ENCODE measurements around the gene AVPR2. TPM values are rescaled to one million over a fixed set of nuclear protein-coding genes. Genes with fewer than 3 reads are reported as not detected.

The AVPR2 gene
- total RNA-seq, 1 donor from 2014 or later = not detected

DNA sequence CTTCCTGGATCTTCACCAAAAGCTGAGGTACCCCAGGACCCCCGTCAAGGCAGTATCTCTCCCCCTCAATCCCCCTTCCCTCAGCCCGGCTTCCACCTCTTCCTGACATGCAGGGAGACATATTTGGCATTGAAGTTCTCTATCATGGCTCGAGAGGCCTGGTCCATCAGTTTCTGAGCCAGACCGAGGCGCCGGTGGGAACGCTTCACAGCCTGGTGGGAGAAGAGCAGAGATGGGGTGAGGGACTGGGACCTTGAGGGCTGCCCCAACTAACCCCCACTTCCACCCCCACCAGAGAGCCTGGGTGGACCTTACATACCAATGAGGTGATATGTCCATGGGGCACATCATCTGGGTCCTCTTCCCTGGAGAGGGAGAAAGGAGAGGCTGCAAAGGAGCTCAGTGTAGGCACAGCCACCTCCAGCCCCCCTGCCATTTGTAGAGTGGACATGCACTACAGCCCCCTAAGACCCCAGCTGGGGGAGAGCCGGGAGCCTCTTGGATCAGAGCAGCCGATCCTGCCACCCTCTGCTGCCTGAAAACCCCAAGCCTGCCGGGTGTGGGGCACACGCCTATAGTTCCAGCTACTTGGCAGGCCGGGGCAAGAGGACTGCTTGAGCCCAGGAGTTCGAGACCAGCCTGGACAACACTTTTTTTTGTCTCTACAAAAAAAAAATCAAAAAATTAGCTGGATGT, 27.9 kb downstream of the AVPR2 start:
- no peak for DNase-seq

DNA sequence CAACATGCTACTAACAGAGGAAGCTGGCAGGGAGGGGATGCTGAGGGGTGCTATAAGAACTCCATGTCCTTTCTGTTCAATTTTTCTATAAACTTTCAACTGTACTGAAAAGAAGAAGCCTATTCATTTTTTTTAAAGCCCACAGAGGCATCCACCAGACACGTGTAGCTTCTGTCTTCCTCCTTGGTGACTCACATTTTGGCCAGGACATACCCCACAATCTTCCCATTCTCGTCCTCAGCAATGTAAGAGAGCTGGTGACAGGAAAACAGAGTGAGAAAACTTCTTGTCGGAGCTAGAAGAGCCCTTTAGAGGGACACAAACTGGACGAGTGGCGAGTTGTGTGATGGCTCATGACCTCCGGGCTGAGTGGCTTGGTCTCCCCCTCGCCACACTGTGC, 29.3 kb downstream of the AVPR2 start:
- DNase-seq = no peak

DNA sequence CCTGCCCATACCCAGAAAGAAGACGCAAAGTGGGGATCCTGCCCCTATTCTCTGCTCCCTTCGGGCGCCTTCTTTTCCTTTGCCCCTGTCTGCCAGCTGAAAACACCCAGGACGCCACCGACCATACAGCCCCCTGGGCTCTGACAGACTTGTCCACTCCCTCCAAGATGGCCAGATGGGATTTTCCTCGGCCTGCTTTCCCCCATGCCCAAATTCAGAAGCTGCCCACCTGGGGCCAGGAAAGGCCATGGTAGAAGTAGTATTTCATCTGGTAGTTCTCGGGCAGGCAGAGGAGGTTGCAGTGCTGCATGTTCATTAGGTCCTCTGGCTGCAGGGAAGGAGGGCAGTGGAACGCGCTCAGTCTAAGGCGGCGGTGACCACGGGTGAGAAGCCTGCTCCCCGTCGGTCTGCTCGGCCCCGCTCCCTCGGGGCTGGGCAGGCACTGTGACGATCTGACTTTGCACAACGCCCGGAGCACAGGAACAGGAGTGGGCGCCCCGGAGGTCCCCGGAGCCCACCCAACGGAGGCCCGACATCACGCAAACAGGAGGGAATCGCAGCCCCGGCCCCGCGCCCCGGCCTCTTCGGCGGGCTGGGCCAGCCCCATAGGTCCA, 29.8 kb downstream of the AVPR2 start:
- no peak for DNase-seq

DNA sequence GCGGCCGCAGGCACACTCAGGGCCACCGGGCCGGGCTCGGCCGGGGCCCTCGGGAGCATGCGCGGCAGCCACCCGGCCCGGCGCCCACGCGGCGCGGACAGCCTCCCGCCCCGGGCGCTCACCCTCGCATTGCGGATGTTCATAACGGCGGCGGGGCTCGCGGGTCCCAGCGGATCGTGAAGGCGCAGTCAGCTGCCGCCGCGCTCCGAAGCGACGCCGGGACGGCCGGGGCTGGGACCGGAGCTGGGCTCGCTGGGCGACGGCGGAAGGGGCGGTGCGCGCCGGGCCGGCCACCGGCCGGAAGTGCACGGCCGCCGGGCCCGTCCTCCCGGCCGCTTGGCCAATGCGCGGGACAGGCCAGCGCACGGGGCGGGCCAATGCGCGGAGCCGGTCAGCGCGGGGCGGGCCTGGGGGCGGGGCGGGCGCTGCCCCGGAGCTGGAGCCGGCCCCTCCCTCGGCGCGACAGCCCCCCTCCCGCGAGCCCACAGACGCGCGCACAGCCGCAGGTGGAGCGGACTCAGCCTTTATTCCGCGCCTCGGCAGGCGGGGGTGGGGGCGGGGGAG, 30.4 kb downstream of the AVPR2 start, which contains the start of gene NAA10:
NAA10 (minus strand) TSS at position 276 of the 564 bp plus-strand sequence; CDS start at position 143, 133 bp downstream.
- peak; percentile 61 for DNase-seq

DNA sequence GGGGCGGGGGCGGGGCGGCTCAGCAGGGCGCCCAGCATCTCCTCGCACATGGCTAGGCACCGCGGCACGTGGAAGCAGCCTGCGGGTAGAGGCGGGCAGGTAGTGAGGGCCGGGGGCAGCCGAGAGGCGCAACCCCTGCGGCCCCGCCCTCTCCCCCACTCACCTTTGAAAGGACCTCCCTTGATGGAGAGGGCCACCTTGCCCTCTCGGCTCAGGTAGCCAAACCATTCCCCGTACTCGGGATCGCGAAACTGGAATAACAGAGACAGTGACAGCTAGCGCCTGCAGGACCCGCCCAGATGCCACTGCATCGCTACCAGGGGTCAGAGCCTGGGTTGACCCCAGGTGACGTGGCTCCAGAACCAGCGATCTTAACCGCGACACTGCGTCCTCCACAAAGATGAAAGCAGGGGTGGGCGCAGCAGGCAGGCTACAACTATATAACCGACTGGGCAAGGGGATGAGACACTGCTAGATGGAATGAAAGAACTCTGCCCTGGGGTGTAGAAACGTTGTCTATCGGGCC, 30.9 kb downstream of the AVPR2 start:
- DNase-seq = no peak

DNA sequence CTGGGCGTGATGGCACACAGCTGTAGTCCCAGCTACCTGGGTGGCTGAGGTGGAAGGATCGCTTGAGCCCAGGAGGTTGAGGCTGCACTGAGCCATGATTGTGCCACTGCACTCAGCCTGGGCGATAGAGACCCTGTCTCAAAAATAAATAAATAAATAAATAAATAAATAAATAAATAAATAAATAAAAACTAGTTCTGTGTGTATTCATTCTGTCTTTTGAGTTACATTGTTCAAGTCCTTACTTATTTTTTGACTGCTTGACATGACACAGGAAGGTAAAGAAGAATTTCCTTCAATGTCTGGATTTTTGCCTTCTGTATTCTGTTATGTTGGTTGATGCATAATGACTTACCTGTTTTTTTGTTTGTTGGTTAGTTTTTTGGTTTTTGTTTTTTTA, 32.6 kb downstream of the AVPR2 start:
- DNase-seq = no peak

DNA sequence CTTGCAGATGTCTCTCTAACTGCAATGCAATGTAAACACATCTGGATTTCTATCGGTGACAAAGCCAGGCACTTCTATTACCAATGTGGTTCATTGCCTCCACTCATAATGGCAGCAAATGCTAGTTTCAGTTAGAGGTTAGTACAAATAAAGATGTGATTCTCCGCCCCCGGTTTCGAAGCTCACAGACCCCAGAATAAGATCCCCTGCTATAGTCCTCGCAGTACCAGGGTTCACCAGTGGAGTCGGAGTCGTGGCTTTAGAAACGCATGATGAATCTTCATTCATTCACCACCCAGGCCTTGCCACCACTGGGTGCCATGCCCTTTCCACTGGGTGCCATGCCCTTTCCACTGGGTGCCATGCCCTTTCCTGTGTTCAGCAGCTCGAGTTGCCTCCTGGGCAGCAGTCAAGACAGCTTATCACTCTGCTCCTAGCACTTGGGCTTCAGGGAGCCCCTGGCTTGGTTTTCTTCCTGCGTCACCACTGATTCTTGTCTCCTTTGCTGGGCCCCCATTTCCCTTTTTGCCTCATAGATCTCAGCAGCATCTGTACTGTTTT, 33.8 kb downstream of the AVPR2 start:
- DNase-seq = no peak

DNA sequence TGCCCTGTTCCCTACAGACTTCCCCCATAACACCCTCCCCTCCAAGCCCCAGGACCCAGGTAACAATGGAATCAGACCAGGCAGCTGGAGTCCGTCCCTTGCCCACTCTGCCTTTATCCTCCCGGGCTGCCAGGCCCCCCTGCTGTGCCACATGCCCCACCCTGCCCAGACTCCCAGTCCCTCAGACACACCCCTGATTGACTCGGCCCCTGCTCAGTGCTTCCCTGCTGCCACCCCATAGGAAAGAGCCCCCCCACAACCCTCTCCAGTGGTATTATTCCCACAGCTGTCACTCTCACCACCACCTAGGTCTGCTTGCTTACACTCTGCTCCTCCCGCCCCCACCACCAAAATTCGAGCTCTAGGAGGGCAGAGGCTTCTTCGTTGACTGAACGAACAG, 35.1 kb downstream of the AVPR2 start:
- no peak for DNase-seq

DNA sequence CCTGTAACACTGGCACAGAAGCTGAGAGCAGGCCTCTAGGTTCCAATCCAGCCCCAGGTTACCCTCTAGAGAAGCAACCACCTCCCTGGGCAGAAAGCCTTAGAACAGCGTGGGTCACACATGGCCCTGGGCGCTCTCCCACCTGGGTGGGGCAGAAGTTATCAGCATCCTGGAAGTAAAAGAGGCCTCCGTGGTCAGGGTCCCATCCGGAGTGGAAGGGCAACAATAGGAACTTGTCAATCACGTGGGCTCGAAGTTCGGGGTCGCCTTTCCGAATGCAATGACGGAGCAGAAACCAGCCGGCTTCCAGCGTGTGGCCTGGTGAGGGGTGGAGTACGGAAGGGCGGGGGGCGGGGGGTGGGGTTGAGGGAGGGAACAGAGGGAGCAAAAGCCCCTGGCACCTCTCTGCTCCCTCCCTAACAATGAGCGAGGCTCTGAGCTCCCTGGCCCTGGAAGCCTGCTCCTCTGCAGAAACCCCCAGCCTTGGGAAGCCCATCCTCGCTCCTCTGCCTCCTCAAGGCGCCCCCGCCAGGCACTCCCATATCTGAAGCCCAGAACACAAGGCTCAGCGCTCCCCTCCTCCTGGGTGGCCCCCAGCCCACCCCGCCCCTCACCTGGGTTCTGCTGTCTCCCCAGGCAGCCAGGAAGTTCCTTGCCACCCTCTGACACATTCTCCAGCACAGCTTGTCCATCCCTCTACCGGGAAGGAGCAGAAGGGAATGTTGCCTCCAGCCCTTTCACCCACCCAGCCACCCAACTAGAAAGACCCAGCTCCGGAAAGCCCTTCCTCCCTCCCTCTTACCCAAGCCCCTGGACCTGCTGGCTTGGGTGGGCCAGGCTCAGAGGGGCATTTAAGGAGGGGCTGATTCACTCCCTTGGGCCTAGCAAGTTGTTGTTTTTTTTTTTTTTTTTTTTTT, 37.1 kb downstream of the AVPR2 start:
- DNase-seq = no peak

DNA sequence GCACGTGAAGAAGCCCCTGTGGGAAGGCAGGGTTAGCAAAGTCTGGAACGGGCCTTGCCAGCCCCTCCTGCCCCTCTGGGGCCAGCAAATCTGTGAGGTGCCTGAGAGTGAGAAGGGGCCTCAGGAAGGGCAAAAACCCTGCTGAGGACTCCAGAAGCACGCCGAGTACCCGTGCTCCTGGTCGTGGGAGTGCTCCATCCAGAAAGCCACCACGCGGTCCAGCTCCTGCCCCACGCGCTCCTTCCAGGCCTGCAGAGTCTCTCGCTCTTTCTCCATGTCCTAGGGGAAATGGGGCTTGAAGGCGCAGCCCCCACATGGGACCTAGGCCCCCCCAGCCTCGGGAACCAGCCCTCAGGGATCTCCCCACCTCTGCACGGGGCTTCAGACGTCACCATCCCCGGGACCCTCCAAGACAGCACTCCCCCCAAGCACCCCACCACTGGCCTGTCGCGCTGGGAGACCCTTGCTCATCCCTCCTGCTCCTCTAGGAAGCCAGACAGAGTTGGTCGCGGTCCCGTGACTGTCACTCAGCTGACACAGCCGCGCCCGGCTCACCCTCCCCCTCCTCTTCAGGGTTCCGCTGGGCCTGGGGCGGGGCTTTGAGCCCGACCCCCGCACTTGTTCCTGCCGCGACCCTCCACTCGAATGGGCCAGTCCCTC, 39.8 kb downstream of the AVPR2 start, which contains the start of gene RENBP:
RENBP (minus strand) TSS at position 504 of the 660 bp plus-strand sequence; CDS start at position 471, 33 bp downstream.
- no peak for DNase-seq

DNA sequence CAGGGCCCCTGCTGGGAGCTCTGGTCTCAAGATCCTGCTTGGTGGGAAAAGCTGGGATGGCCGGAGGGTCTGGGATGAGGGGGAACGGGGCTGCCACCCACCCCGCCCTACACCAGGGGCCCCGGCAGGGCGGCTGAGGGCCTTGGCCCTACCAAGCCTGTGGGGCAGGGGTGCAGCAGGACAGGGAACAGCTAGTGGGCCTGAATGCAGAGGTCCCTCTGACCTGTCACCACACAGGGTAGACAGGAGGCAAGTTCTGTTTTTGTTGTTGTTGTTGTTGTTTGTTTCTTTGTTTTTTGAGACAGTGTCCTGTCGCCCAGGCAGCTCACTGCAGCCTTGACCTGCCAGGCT, 40.3 kb downstream of the AVPR2 start:
- DNase-seq = no peak

DNA sequence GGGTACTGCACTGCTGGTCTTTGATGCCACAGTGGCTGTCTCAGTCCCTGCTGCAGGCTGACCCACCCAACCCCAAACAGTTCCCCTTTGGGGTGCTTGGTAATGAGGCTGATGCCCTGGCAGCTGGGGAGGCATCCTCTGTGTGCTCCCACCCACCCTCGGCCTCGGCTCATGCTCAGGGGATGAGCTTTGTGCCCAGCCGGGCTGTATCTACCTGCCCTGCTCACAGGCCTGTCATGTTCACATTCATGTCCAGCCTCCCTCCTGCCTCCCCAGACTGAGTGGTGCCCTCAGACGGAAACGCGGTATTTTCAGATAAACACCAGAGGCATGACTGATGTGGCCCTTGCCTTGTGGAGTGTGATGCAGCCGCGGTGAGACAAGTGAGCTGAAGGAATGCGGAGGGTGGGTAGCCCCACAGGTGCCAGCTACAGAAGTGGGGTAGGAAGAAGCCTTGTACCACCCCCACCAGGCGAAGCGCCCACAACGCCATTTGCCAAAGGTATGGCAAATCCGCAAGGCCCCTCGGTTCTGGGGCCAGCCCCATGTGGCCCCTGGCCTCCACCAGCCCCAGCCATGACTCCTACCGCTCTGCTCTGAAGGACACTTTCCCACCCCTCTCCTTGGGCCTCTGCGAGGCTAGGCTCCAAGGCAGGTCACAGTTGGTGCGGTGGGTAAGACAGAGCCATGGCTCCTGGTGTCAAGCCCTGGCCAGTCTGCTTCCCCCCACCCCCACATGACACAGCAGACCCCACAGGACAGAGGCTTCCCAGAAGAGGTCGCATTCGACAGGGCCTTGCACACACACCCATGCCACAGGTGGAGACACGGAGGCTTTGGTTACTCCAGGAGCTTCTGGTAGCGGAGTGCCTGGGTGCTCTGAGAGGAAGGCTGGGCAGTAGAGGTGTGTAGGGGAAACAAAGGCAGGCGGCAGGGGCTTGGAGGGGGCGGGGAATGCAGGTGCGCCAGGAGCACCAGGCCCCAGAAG, 41.8 kb downstream of the AVPR2 start:
- DNase-seq = no peak

DNA sequence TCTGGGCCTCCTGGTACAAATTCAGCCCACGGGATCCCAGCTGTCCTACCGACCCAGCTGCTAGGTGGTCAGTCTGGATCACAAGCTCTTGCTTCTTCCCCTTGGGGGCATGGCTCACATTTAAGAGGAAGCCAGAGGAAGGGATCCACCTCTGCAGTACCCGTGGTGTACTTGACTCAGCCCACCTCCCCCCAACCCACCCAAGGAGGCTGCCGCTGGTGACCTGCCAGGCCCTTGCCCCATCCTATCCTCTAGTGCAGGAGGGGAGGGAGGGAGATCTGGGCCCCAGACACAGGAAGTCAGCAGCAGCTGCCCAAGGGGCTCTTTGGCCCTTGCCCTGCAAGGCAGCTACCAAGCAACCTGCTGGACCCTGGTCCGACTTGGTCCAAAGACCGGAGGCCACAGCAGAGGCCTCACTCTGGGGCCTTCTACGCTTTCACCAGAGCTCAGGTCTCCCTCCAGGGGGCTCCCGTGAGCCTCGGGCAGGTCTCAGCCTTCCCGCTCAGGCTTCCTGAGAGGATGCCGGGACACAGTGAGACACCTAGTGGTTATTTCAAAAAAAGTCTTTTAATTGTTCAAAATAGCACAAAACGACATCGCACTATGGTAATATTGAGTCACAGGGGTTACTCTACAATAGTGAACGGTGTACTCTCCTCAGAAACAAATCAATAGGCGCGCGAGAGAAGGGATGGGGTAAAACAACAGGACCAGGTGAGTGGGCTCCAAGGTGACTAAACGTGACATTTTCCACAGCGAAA, 42.7 kb downstream of the AVPR2 start:
- no peak for DNase-seq

DNA sequence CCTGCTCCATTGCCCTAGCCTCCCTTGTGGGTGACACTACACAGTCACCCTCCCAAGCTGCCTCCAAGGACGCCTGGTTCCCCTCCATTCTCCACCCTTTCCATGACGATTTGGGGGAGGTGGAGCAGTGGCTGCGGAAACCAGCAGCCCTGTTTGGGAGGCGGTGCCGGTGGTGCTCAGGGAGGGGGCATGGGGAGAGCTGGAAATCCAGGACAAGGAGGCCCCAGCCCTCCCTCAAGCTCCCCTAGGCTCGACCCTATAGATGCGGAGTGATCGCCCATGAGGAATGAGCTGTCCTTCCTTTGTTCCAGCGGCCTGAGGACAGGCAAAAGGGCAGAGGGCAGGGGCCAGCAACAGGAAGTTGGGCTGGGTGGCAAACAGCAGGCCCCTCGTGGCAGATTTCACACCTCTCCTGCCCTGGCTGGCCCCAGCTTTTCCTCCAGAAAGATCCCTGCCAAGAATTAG, 43.6 kb downstream of the AVPR2 start:
- no peak for DNase-seq

DNA sequence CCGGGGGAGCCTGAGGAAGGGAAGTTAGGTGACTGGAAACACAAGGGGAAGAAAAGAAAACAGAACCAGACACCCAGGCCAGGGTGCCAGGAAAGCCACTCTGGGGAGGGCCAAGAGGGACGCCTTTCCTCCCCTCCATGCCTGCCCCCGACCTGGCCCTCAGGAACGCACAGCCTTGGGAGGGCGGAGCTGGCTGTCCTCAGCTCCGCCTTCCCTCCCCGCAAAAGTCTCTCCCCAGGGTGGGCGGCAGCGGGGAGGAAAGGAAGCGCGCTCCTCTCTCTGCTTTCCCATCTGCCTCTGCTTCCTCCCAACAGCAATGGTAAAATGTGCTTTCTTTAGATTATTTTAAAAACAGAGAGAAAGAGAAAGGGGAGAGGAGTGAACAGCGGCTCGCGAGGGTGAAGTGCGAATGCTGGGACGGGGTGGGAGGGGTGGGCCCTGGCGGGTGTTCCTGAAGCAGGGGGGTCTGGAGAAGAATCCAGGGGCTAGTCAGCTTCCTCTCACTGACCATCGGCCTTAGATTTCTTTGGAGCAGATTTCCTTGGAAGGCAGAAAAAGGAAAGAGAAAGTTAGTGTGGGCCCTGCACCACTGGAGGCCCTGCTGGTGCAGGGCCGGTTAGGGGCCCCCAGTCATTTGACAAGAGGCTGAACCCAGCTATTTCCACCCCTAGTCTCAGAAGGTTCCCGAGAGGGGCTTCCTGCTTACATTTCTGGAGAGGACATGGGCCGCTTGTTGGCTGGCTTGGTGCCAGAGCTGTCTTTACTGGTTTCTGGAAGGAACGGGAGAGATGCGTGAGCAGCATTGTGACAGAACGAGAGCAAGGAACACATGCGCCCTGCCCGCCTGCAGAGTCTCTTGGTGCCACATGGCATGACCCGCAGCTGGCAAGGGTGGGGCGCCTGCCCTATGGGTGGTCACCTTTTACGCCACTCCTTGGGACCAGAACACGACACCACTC, 44.7 kb downstream of the AVPR2 start:
- DNase-seq = no peak

DNA sequence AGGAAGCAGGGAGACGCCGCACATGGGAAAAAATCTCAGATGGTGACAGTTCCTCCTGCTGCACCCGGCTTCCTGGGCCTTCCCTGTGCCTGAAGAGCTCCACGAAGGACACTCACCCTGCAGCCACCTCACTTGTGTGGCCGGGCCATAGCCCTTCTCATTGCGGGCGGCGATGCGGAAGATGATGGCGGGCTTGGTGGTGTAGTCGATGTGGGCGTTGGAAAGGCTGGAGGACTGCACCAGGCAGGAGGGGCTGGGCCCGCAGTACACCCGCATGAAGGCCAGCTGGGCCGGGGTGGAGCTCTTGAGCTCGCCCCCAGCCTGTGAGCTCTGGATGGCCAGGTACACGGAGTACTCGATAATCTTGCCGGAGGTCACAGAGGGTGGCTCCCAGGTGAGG, 45.7 kb downstream of the AVPR2 start:
- no peak for DNase-seq

DNA sequence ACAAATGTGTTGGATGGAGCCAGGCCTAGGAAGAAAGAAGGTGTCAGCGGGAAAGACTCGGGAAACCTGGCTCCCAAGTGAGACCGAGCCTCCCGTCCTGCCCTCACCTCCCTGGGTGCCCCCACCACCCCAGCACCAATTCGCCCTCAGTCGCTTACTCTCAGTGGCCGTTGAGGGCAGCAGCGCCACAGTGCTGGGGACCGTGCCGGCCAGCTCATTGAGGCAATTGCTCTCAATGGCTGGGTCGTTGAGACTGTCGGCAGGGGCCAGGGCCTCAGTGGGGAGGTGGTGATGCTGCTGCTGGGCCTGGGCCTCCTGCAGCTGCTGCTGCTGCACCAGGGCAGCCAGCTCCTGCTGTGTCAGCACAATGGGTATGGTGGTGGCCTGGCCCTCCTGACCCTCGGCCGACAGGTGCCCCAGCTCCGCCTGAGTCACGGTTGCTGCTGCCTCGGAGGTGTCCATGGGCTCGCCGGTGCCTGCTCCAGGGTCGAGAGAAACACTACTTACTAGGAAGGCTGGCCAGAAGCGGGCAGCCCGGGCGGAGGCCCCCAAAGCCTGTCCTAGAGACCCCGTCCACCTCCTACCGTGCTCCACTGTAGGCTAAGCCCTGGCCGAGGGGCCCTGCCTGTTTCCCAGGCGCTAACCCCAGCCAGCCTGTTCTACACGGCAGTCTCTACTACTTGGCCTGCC, 47.4 kb downstream of the AVPR2 start:
- no peak for DNase-seq

Measured in occipital lobe (tissue), 2 donors.